Middle frontal gyrus (tissue), 1 donor: Measurements from ENCODE around the gene KRT16.
"Not testable (repeated sequence)": the region's sequence is repeated elsewhere in the genome, so short reads cannot be mapped to it uniquely, and the experiment has no call there.

Experiments
- DNase-seq: peaks from one replicate; pipeline ENCODE4 v3.0.0-alpha.2; 2015; ENCODE audit warnings: low spot score; ENCODE audit errors: extremely low spot score

Gene KRT16

GRCh38 chr17:41628073-41628370, 15.5 kb upstream of the KRT16 start:
- DNase-seq = not testable (repeated sequence)

- no peak for DNase-seq
Measured at GRCh38 chr17:41627316-41628072, 14.9 kb upstream of the KRT16 start.

- not testable (repeated sequence) for DNase-seq
Measured at GRCh38 chr17:41626914-41627295, 14.3 kb upstream of the KRT16 start.

- DNase-seq = not testable (repeated sequence)
Measured at GRCh38 chr17:41626028-41626913, 13.7 kb upstream of the KRT16 start.

- no peak for DNase-seq
Measured at GRCh38 chr17:41625602-41626001, 13.0 kb upstream of the KRT16 start.

- no peak for DNase-seq
Measured at GRCh38 chr17:41624208-41625101, 11.9 kb upstream of the KRT16 start, which contains the start of gene KRT17. KRT17 (minus strand) TSS chr17:41624575; CDS start chr17:41624509, 66 bp downstream.

GRCh38 chr17:41623184-41623861, 10.8 kb upstream of the KRT16 start:
- not testable (repeated sequence) for DNase-seq

GRCh38 chr17:41622340-41623183, 10.0 kb upstream of the KRT16 start:
- not testable (repeated sequence) for DNase-seq

- DNase-seq = no peak
Measured at GRCh38 chr17:41621916-41622315, 9.3 kb upstream of the KRT16 start.

GRCh38 chr17:41621435-41621817, 8.9 kb upstream of the KRT16 start:
- not testable (repeated sequence) for DNase-seq

GRCh38 chr17:41620583-41621434, 8.2 kb upstream of the KRT16 start:
- no peak for DNase-seq

- not testable (repeated sequence) for DNase-seq
Measured at GRCh38 chr17:41619927-41620582, 7.5 kb upstream of the KRT16 start.

GRCh38 chr17:41619036-41619926, 6.7 kb upstream of the KRT16 start:
- DNase-seq = no peak

GRCh38 chr17:41618341-41619035, 5.9 kb upstream of the KRT16 start:
- DNase-seq = no peak

- DNase-seq = no peak
Measured at GRCh38 chr17:41617698-41618097, 5.1 kb upstream of the KRT16 start.

- DNase-seq = no peak
Measured at GRCh38 chr17:41617136-41617535, 4.6 kb upstream of the KRT16 start.

- not testable (repeated sequence) for DNase-seq
Measured at GRCh38 chr17:41616486-41616885, 3.9 kb upstream of the KRT16 start.
